SK-MEL-5 (cell line): ENCODE measurements around the gene GRIA4. TPM values are rescaled to one million over a fixed set of nuclear protein-coding genes. Genes with fewer than 3 reads are reported as not detected.

Source experiments
- DNase-seq: peaks from one replicate; pipeline ENCODE4 v3.0.0-alpha.2; 2016; ENCODE audit warnings: low read depth, low spot score
- in situ Hi-C: cut with HindIII; loops from 2 replicates; pipeline ENCODE4 v1.10.0; 2016; ENCODE audit warnings: low sequenced_read_pairs, high pct_unique_total_duplicates, low pct_unique_long_range_greater_than_20kb
- total RNA-seq: library from RNA; depleted of rRNA; stranded (reverse); fragments of >200 nt; shearing (Covaris generic); gene quantifications from 2 replicates; pipeline ENCODE4 v1.2.3, GENCODE V29; 2014

GRIA4 gene
- total RNA-seq, 1 experiment from 2014 or later, result 0.48 TPM

DNA sequence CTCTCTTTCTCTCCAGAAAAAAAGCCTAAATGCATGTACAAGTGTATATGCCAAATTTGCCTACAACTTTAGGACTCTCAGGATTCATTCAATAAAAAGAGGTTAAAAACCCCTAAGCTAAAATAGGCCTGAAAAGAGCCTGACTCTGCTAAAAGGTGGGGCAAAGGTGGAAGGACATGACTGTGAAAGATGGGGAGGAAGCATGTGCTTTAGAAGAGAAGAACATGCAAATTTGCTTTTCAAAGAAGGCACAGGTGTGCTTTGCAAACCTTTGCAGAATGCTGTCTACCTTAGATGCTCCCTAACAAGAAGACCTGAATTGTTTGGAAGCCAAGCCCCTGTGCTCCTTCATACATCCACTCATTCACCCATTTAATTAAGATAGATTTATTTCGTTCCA, 87.4 kb downstream of the GRIA4 start:
- in situ Hi-C loops, result no loop called here
- no peak for DNase-seq

DNA sequence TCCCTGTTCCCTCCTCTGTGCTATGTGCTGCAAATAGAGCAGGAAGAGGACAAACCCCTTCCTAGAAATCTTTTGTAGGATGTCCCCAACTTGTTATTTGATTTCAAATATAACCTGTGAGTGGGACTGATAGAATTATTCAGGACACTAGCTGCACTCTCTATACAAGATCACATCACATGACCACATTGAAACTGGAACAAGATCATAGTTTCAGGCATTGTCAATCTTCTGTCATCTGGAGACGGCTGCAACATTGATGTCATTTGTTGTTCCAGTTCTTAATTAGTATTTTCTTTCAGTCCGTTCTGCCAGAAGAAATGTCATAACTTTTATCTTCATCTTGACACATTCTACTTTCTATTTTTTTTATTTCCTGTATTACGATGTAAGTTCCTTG, 89.3 kb downstream of the GRIA4 start:
- in situ Hi-C loops, result no loop called here
- DNase-seq, result no peak

DNA sequence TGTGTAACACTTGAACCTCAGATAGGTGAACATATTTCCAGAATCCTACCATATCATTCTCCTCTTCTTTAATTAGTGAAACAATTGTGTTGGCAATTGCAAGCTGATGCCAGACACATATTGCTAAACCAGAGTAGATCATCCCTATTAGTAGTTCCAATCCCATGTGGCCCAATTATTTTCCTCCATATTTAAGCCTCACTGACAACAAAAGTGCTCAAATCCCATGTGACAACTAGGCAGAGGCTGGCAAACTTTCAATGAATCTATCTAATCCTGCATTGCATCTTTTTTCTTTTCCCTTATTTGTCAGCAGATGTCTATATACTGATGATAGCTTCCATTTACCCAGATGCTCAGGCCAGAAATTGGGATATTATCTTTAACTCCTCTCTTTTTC, 90.4 kb downstream of the GRIA4 start:
- no peak for DNase-seq
- in situ Hi-C loops, result no loop called here

DNA sequence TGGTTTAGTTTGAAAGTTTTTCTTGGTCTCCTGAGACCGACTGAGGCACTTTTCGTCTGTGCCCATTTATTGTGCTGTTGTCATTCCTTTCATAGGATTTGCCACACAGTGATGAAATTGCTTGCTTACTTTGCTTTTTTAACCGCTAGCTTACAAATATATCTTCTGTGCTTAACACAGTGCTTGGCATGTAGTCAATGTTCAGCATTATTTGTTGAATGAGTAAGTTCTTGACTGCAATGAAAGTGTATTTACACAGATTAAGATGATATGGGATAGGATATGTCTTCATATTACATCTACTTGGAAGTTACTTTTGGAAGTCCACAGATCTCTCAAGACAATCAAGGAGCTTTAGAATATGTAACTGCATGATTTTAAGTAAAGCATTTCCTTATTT, 91.2 kb downstream of the GRIA4 start:
- in situ Hi-C loops, result no loop called here
- DNase-seq, result no peak

DNA sequence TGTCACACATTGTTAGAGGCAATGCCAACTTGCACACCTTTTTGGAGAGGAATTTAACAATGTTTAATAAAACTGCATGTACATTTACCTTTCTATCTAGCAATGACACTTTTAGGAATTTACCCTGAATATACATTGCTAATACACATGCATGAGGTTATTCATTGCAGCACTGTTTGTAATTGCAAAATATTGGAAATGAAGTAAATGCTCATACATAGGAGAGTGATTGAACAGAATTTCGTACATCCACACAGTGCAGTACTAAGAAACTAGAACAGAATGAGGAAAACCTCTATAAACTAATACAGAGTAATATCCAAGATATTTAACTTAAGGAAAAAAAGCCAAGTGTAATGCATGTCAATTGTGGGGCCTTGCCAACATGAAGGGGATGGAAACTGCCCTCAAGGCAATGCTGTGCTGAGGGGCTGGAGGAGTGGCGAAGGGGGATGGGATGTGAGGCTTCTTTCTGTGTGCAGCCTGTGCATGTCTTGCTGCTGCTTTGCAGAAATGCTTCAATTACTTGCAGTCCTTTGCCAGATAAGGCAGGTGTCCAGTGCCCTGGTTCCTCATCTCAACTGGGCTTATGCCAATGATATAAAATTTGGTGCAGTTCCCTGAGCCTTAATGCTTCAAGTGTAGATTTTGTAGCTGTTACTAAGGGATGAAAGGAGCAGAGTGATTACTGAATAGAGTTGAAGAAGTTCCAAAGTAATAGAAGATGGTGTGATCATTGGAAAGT, 96.1 kb downstream of the GRIA4 start:
- in situ Hi-C loops, result no loop called here
- no peak for DNase-seq

DNA sequence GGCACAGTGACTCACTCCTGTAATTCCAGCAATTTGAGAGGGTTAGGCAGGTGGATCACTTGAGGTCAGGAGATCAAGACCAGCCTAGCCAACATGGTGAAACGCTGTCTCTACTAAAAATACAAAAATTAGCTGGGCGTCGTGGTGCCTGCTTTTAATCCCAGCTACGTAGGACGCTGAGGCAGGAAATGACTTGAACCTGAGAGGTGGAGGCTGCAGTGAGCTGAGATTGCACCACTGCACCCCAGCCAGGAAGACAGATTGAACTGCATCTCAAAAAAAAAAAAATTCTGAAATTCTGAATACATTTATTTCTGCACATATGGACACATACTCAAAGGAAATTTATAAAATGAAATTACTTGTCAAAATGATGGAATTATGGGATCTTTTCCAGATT, 103.2 kb downstream of the GRIA4 start:
- in situ Hi-C loops, result no loop called here
- DNase-seq, result no peak

DNA sequence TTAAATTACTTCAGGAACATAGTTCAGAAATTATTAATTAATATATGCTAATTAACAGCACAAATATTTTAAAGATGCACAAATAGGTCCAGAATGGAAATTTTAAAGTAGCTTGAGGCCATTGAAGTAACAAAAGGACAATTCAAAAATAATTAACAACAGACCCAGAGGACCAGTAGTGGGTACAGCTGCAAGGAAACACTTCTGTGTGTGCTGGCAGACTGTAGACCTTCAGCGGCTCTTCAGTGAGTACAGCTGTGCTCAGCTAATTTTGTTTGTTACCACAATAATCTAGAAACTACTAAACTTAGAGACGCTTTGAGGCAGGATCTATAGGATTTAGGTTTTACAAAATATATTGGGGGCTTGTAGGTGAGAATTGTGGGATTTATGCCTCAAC, 103.8 kb downstream of the GRIA4 start:
- in situ Hi-C loops, result no loop called here
- DNase-seq, result no peak

DNA sequence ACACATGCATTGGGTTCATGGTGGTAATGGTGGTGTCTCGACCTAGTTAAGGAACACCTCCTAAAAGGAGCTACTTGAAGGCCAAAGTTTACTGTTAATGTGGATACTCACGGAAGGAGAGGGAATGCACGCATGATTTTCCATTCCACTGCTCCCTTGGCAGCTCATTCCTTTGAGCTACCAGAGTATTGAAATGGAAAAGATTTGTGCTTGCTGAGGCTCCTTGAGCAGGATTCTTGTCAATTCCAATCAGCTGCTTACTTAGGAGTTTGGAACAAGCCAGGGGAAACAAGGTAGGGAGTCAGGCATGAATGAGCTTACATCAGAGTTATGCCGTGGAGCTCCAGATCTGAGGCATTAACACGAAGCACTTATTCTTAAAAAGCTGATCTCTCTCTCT, 108.8 kb downstream of the GRIA4 start:
- DNase-seq, result no peak
- in situ Hi-C loops, result no loop called here

DNA sequence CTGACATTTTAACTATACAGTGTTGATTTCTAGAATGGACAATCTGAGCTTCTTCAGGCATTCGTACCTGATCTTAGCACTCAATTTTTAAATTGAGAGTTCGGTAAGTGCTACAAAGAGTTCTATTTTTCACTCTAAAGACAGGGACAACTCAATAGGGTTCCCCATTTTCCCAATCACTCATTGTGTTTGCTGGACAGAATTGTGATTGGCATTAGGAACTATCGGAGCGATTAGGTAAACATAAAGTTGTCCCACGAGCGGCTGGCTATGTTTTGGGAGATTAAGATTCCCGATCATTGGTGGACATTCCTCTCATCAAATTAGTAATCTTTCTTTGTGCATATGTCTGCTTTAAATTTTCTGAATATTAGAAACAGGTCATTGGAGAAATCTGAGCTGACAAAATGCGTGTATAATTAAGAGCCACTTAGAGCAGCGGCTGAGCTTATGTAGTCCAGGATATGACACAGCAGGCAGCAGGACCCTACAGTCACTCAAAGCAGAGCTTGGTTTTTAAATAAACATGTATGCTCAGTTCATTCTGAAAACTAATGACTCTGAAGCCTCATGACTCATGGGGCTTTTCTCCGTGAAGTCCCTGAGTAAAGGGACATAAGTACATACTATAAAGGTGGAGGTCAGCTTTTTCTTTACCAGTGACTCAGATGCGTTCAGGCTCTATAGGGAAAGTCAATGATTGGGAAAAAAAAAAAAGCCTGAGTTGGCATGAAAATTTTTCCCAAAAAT, 109.4 kb downstream of the GRIA4 start:
- in situ Hi-C loops, result no loop called here
- DNase-seq, result no peak

DNA sequence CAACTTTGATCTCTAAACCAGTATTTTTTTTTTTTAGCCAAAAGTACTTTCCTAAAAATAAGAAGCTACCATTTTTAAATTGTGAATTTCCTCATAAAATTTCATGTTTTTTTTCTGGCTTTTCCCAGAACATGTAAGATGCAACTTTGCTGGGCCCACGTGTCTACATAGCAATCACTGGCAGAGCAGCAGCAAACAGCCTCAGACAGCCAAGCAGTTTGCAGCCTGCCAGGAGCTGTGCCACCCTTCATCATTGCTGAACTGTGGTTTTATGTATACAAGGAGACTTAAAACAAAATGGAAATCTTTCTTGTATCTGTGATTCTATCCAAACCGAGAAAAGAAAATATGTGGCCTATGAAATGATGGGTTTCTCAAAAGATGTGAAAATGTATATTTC, 110.2 kb downstream of the GRIA4 start:
- no peak for DNase-seq
- in situ Hi-C loops, result no loop called here

DNA sequence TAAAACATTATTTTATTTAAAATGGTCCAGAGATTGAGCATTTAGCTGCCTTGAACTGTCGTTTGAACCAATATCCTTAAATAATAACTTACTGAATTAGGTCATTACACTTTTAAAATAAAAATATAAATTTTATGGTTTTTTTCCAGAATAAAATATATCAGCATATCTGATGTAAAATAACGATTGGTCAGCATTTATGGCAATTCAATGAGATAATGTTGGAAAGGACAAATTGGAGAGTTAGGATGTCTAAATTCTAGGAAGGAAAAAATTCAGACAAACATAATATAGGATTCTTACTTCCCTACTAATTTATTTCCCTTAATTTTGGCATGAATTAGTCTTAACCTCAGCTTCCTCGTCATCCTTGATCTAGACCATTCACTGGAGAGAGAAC, 113.4 kb downstream of the GRIA4 start:
- in situ Hi-C loops, result no loop called here
- DNase-seq, result no peak

DNA sequence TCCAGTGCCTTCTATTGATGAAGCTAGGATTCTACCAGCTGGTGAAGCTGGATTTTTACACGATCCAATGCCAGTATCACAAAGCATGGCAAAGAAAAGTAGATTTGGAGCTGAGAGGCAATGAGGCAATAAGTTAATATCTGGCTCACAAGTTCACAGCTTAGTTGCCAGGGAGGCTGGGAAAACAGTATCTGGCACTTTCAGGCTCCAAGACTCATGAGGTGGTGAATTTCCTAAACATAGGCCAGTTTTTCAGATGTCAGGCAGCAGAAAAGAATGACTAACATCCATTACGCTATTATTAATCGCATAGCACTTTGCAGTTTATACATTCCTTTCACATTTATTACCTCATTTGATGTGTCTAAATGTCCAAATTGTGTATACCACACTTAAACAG, 122.7 kb downstream of the GRIA4 start:
- in situ Hi-C loops, result no loop called here
- DNase-seq, result no peak

DNA sequence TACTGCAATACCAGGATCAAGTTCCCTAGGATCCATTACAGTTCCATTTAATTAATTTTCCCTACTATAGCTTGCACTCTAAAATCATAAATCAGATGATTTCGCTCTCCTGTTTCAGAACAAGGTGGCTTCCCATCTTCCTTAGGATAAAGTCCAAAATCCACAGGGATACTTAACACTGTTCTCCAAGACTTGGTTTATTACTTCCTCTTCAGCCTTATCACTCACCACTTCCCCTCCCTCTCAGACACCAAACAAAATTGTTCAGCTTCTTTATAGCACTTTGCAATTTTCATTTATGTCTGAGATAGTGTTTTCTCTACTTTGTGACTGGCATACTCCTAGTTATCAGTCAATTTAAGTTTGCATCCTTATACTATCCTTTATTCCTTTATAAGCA, 124.6 kb downstream of the GRIA4 start:
- in situ Hi-C loops, result no loop called here
- no peak for DNase-seq

DNA sequence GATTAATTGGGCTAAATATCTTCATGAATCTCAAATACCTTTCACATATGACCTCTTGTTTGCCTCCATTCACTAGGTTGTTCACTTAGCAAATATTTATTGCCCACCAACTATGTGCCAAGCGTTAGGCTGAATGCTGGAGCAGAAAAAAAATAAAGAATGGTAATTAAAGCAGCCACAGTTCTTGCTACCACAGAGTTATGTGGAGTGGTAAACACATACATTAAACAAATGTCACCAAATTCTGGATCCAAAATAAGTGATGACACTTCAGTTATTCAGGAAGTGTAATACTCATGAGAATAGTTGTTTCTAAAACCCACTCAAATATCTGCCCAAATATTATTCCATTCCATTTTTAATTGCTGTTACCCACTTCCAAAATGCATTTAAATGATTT, 128.4 kb downstream of the GRIA4 start:
- DNase-seq, result no peak
- in situ Hi-C loops, result no loop called here

DNA sequence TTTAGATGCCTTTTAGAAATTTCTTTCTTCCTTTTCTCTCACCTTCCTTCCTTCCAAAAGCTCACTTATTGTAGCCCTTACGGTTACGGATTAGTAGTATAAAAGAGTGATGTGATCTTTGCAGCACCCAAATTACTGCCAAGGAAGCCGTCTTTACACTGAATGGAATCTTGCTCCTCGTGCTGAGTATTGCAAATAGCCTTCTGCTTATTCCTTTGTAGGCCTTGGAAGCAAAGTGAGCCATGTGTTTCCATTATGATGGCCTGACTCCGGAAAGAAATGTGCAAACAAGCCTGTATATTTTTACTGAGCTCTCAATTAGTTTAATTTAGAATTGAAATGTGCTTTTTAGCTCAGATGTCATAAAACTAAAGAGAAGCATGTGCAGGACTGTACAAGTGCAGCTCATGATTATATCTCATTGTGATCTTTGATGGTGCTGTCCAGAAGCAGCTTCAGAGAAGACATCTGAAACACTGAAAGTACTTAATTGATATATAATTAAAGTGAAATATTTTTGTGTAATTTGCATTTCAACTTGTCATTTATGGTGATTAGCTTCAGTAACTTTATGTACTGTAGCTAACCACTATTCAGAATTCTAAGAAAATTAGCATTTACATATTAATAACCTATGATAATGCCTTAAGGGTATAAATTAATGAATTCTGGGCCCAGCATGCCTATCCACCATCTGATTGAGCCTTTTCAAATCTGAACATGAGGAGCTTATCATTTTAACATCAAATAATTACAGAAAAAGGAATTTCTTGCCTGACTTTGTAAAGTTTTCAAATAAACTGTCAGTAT, 129.3 kb downstream of the GRIA4 start:
- in situ Hi-C loops, result no loop called here
- no peak for DNase-seq

DNA sequence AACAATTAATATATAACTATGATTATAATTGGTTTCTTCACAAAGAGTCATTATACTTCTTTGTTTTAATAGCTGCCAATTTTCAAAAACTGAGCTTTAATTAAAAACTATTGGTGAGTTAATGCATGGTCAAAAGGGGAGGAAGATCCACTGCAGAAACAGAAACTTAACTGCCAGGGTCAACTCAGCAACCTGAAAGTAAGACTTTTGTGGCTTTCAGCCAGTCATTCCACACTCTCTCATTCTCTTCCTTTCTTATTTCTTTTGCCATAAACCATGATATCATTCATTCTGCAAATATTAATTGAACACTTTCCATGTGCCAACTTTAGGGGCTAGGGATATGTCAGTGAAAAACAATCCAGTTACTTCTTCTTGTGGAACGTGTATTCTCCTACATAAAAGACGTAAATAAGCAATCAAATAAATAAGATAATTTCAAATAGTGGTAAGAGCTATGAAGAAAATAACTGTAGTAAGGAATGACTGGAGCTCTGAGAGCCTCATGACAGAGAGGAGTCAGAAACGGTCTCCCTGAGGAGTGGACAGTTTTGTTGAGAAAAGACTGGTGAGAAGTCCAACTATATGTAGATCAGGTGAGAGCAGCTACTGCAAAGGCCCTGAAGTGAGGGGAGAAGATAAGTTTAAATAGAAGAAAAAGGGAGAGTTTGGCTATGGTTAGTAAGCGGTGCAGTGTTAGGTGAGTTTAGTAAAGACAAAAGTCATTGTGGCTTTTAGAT, 130.5 kb downstream of the GRIA4 start:
- in situ Hi-C loops, result no loop called here
- no peak for DNase-seq

DNA sequence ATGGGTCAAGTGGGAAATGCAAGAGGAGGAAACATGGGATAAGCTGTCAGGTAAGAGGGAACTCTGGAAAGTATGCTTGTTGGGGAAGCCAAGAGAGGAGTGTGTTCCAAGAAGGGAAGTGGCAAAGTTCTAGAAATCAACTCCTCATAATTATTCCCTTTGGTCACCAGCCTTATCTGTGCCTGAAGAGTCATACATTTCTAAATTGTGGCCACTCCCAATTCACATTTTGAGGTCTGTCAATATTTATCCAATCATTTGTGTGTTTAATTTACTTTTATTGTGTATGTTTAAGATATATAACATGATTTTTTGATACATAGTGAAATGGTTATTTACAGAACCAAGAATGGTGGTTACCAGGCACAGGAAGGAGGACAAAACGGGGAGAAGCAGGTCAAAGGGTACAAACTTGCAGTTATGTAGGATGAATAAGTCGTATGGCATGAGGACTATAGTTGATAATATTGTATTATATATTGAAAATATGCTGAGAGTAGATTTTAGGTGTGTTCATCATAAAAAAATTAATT, 131.7 kb downstream of the GRIA4 start:
- DNase-seq, result no peak
- in situ Hi-C loops, result no loop called here

DNA sequence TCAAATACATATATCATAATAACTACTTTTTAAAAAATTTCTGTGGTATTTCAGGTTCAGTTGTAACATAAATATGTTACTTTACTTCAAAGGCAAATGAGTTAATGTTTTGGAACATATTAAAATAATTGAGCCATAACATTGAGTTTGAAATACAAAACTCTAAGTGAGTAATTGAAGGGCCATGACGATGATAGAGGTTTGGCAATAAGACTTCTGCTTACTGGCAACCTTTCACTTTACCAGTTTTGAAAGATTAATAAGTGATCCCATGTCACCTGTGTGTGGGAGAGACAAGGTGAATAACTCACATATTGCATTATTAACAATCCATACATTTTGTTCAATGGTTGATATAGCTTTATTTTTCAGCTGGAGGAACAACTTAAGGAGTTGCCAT, 144.4 kb downstream of the GRIA4 start:
- in situ Hi-C loops, result no loop called here
- DNase-seq, result no peak
